Ramos (cell line): Measurements from ENCODE around the gene KIAA0319L.

ENCODE experiments used
- in situ Hi-C: fragments of 300-500 bp; cut with MboI; formaldehyde crosslinking; loops from one replicate; pipeline ENCODE4 v1.14.3; 2022; ENCODE audit warnings: low sequenced_read_pairs; ENCODE audit not compliant: unreplicated experiment

KIAA0319L gene

GRCh38 chr1:35564884-35565741 is 7.9 kb upstream of the KIAA0319L start:
- in situ Hi-C loops: loop anchor here (5.0 kb wide), 3 partner anchors 113 to 212 kb away; no protein-coding TSS in a partner anchor

- in situ Hi-C loops: loop anchor here (5.0 kb wide), 1 partner anchor 112 kb away; no protein-coding TSS in a partner anchor
Observed at GRCh38 chr1:35564037-35564883, 7.1 kb upstream of the KIAA0319L start.

- in situ Hi-C loops: loop anchor here (5.0 kb wide), 1 partner anchor 111 kb away; no protein-coding TSS in a partner anchor
Observed at GRCh38 chr1:35563166-35563565, 6.0 kb upstream of the KIAA0319L start.

DNA sequence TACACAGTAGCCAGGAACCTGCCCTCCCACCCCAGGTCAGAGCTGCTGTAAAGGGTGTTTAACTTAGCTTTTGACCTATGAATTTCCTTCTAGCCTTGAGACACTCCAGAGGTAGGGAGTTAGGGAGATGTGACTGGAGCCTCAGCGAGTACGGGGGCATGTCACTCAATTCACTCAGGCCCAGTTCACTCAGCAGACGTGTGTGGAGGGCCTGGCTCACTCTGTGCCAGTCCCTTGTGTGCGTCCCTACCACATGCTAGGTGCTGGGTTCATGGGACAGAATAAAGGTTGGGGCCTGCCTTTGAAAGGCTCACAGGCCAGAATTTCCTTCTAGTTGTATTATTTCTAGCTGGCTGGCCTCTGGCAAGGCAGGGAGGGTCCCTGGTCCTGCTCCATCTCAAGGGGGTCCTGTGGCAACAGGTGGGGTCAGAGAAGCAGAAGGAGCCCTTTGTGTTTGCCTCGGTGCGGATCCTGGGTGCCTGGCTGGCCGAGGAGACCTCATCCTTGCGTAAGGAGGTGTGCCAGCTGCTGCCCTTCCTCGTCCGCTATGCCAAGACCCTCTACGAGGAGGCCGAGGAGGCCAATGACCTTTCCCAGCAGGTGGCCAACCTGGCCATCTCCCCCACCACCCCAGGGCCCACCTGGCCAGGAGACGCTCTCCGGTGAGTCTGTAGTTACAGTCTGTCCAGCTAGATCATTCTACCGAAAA is 4.9 kb upstream of the KIAA0319L start:
- in situ Hi-C loops: loop anchor here (5.0 kb wide), 1 partner anchor 110 kb away; no protein-coding TSS in a partner anchor

DNA sequence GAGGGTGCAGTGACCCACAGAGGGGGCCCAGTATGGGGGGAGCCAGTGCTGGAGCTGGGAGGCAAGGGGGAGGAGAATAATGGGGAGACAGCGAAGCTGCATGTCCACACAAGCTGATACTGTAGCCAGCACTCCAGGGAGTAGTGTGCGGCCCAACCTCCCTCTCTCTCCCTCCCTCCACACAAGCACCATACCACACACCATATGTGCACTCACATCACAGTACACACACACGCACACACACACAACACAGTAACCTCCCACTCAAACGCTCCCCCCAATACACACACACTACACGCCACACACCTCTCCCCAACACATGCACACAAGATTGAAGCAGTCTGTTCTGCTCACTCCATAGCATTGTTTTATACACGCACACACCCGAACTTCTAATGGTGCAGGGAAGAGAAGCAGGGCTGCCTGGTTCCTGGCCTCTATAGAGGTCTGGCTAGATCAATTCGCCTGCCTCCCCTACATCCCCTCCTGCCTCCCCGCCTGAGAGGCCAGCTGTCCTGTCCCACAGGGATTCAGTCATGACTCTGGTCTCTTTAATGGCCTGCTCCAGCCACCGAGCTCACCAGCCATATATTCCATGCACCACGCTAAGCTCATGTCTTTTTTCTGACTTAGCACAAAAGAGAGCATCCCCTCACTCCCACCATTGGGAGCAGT is 4.2 kb upstream of the KIAA0319L start:
- in situ Hi-C loops: loop anchor here (5.0 kb wide), 1 partner anchor 109 kb away; no protein-coding TSS in a partner anchor

DNA sequence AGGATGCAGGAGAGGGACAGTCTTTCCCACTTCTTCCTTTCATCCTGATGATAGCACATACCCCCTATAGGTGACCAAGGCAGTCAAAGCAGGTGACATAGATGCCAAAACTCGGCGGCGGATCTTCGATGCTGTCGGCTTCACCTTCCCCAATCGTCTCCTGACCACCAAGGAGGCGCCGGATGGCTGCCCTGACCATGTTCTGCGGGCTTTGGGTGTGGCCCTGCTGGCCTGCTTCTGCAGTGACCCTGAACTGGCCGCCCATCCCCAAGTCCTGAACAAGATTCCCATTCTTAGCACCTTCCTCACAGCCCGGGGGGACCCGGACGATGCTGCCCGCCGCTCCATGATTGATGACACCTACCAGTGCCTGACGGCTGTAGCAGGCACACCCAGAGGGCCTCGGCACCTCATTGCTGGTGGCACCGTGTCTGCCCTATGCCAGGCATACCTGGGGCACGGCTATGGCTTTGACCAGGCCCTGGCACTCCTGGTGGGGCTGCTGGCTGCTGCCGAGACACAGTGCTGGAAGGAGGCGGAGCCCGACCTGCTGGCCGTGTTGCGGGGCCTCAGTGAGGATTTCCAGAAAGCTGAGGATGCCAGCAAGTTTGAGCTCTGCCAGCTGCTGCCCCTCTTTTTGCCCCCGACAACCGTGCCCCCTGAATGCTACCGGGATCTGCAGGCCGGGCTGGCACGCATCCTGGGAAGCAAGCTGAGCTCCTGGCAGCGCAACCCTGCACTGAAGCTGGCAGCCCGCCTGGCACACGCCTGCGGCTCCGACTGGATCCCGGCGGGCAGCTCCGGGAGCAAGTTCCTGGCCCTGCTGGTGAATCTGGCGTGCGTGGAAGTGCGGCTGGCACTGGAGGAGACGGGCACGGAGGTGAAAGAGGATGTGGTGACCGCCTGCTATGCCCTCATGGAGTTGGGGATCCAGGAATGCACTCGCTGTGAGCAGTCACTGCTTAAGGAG is 3.3 kb upstream of the KIAA0319L start:
- in situ Hi-C loops: loop anchor here (5.0 kb wide), 1 partner anchor 108 kb away; no protein-coding TSS in a partner anchor

GRCh38 chr1:35559317-35559944 is 2.2 kb upstream of the KIAA0319L start:
- in situ Hi-C loops: no loop called here

DNA sequence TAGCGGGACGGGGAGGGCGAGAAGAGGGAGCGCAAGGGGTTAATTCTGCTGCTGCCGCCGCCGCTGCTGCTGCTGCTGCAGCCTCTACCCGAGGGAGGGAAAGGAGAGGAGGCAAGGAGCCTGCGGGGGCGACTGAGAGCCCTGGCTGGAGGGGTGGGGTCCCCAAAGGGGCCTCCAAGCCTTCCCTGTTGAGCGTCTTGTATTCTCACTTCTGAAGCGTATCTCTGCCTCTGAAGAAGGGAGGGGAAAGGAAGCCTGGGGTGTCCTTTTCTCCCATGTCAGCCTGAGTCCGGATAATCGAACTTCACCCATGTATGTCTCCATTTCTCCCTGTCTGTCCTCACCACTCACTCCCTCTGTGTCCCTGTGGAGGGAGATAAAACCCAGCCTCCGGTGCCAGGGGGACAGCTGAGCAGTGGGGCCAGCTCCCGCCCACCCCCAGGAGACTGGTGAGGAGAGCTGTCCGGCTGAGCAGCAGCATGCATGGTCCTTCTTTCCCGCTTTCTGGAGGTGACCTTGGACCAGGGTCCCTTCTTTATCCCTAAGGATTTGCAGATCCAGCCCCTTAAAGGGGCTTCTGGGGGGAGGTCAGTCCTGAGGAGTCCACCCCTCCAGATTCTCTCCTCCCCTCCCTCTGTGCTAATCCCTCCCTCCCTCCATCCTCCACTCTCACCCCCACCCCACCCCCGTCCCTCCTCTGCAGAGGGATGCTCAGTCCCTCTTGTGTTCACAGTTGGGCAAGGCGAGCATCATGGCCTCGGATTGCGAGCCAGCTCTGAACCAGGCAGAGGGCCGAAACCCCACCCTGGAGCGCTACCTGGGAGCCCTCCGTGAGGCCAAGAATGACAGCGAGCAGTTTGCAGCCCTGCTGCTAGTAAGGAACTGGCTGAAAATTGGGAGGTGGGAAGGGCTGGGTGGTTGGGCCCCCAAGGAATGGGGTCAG is 1.4 kb upstream of the KIAA0319L start:
- in situ Hi-C loops: no loop called here

GRCh38 chr1:35557611-35558373 is 589 bp upstream of the KIAA0319L start, which contains the start of gene NCDN:
TSS of gene NCDN (plus strand) at chr1:35557799. CDS start at chr1:35558191, 392 bp downstream.
- in situ Hi-C loops: no loop called here

GRCh38 chr1:35556484-35557117 is 602 bp downstream of the KIAA0319L start:
- in situ Hi-C loops: no loop called here

DNA sequence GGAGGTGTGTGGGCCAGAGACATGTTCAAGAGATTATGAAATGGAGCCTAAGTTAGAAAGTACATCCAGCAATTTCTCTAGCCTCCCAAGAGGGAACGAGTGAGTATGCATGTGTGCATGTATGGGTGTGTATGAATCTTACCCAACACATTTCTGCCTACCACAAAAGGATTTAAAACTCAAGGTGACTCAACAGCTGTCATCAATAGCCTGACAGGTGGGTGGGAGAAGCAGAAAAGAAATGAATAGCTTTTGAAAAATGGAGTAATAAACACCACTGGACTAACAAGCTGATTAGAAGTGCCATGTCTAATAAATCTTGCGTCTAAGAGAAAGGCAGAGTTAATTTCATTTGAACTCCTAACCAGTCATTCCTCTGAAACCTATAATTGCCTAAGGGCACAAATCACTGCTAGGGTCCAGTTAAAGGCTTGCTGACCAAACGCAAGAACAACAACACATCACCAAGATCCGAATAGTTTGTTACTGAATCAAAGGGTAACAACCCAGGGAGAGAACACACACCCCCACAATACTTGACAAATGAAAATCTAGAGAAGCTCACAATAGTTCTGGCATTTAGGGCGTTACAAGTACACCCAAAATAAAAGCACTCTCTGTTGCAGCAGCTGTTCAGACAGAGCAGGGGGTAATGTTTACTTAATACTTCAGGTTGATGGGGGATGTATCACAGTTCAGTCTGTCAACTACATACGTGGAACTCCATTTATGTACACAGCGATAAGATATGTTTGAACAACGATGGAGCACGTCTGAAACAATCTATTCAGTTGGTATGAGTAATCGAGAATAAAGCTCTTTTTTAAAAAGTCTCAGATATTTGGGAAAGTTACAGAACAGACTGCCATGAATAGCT is 1.4 kb downstream of the KIAA0319L start:
- in situ Hi-C loops: no loop called here

DNA sequence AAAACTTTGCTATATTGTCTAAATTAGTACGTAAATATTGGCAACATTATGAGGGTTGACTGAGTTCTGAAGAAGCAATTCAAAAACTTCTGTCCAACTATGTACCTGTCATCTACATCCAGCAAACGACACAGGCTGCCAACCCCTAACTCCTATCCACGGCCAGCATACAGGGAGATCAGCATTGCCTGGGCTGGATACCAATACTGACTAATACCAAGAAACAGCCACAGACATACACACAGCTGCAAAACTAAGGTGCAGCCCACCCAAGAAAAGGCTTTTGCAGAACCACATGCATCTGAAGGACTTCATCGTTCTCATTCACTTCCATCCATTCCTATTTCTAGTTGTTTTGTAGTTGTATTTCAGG is 2.0 kb downstream of the KIAA0319L start:
- in situ Hi-C loops: no loop called here

DNA sequence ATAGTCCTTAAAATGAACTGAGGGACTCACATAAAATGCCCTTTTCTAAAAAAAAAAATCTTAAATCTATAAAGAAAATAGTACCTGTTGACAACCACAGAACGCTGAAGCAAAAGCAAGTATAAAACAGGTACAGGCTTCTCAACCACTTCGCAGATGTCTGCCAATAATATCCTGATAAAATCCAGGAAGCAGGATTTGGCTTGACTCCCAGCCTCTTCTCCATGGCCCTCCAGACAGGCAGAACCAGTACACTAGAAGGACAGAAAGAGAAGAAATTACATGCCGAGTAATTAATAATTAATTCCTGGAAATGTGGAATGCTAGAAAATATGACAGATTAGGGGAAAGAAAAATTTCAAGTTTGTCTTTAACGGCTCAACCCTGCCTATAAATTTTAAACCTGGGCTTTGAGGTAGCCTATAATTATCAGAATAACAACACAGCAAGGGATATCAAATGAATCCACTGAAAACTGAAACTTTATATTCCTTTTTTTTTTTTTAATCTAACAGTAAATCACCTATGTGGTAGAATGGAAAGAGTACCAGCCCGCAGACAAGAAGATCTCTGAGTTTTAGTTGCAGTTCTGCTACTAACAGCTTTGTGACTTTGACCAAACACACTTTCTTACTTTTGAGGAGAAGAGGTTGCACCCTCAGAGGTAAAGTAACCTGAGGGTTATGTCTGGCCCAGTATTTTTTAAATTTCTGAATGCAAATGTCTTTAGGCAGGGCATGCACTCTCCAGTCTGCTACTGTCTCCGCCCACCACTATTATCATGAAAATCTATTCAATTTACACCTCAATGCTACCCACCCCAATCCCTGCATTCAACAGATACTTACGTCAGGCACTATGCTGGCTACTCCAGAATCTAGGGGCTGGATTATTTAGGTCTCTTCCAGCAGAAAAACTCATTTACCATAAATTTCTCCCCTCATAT is 2.7 kb downstream of the KIAA0319L start:
- in situ Hi-C loops: no loop called here

GRCh38 chr1:35553851-35554250 is 3.4 kb downstream of the KIAA0319L start:
- in situ Hi-C loops: no loop called here
